ENCODE data around the gene MYL3. TPM values are rescaled to one million over a fixed set of nuclear protein-coding genes. Genes with fewer than 3 reads are reported as not detected.

The MYL3 gene
- total RNA-seq, 3 donors from 2014 or later (not counting 1 experiment from before 2014, with no cell fraction given) = not detected

GRCh38 chr3:46830801-46831200 is 32.4 kb downstream of the MYL3 start:
- 95% methylated on average over 2 of the region's 2 CpGs for WGBS (ENCODE audit: insufficient coverage)
- ATAC-seq = no peak
- no peaks in the 10 kb centered on the region for H3K9me3 Mint-ChIP-seq
- Histone ChIP-seq H3K4me1 (ENCODE audit: control insufficient read depth, insufficient read depth, low read length) (peaks cover 6% of the 10 kb centered on the region), H3K9me3 (ENCODE audit: control insufficient read depth, insufficient read depth, low read length) (no peaks in the 10 kb centered on the region), H3K27me3 (ENCODE audit: control insufficient read depth, insufficient read depth, low read length) (no peaks in the 10 kb centered on the region), H3K27ac (ENCODE audit: low read length) (no peak overlapping the region), H3K36me3 (ENCODE audit: control insufficient read depth, insufficient read depth, low read length) (no peaks in the 10 kb centered on the region), H3K4me3 (ENCODE audit: low read length) (no peak overlapping the region)
- DNase-seq = no peak
- peaks cover 23 to 35% of the 10 kb centered on the region in 2 donors for H3K4me1 Mint-ChIP-seq
- no peaks in the 10 kb centered on the region for H3K36me3 Mint-ChIP-seq
- no peaks in the 10 kb centered on the region for H3K27me3 Mint-ChIP-seq (ENCODE audit: low read depth in 2 of 2)
- TF ChIP-seq CTCF (IDR thresholded peaks at IDR 0.05) = no peak
- intact Hi-C loops (cut with micrococcal nuclease) = no loop called here
- H3K4me3 Mint-ChIP-seq = no peak overlapping the region
- H3K27ac Mint-ChIP-seq = peak overlapping the region in 1 of 2 donors; percentile 92

GRCh38 chr3:46829699-46830208 is 33.5 kb downstream of the MYL3 start:
- H3K36me3 ChIP-seq (ENCODE audit: control insufficient read depth, insufficient read depth, low read length) = no peaks in the 10 kb centered on the region
- H3K9me3 Mint-ChIP-seq = no peaks in the 10 kb centered on the region
- no peak for TF ChIP-seq CTCF (IDR thresholded peaks at IDR 0.05)
- peaks cover 6% of the 10 kb centered on the region for H3K4me1 ChIP-seq (ENCODE audit: control insufficient read depth, insufficient read depth, low read length)
- H3K4me1 Mint-ChIP-seq = peaks cover 23 to 35% of the 10 kb centered on the region in 2 donors
- H3K27me3 ChIP-seq (ENCODE audit: control insufficient read depth, insufficient read depth, low read length) = no peaks in the 10 kb centered on the region
- no peaks in the 10 kb centered on the region for H3K36me3 Mint-ChIP-seq
- H3K27me3 Mint-ChIP-seq (ENCODE audit: low read depth in 2 of 2) = no peaks in the 10 kb centered on the region
- H3K4me3 Mint-ChIP-seq = peak overlapping the region; percentile 17
- DNase-seq = peak; percentile 42 to 59
- peak overlapping the region; percentile 77 to 92 for H3K27ac Mint-ChIP-seq
- intact Hi-C loops (cut with micrococcal nuclease) = loop anchor here (2.0 kb wide), 1 partner anchor 15 kb away; no protein-coding TSS in a partner anchor
- peak overlapping the region; percentile 19 for H3K27ac ChIP-seq (ENCODE audit: low read length)
- H3K4me3 ChIP-seq (ENCODE audit: low read length) = no peak overlapping the region
- 56% methylated on average over 4 of the region's 4 CpGs for WGBS (ENCODE audit: insufficient coverage)
- ATAC-seq = peak; percentile 96 to 98 (median 96)
- no peaks in the 10 kb centered on the region for H3K9me3 ChIP-seq (ENCODE audit: control insufficient read depth, insufficient read depth, low read length)

- H3K27ac ChIP-seq (ENCODE audit: low read length) = no peak overlapping the region
- no peak for TF ChIP-seq CTCF (IDR thresholded peaks at IDR 0.05)
- H3K9me3 Mint-ChIP-seq = peaks cover 5 to 12% of the 10 kb centered on the region in 2 donors
- peaks cover 23 to 26% of the 10 kb centered on the region in 2 donors for H3K4me1 Mint-ChIP-seq
- H3K27me3 Mint-ChIP-seq (ENCODE audit: low read depth in 2 of 2) = no peaks in the 10 kb centered on the region
- H3K4me1 ChIP-seq (ENCODE audit: control insufficient read depth, insufficient read depth, low read length) = peaks cover 6% of the 10 kb centered on the region
- no peak for DNase-seq
- no peaks in the 10 kb centered on the region for H3K27me3 ChIP-seq (ENCODE audit: control insufficient read depth, insufficient read depth, low read length)
- H3K9me3 ChIP-seq (ENCODE audit: control insufficient read depth, insufficient read depth, low read length) = peaks cover 4% of the 10 kb centered on the region
- intact Hi-C loops (cut with micrococcal nuclease) = no loop called here
- no CpG with 5 or more reads among the region's 2 CpGs for WGBS (ENCODE audit: insufficient coverage)
- H3K27ac Mint-ChIP-seq = no peak overlapping the region
- H3K36me3 Mint-ChIP-seq = peaks cover 18% of the 10 kb centered on the region
- H3K4me3 ChIP-seq (ENCODE audit: low read length) = no peak overlapping the region
- ATAC-seq = no peak
- H3K4me3 Mint-ChIP-seq = no peak overlapping the region
- no peaks in the 10 kb centered on the region for H3K36me3 ChIP-seq (ENCODE audit: control insufficient read depth, insufficient read depth, low read length)
Observed at GRCh38 chr3:46825450-46825849, 37.8 kb downstream of the MYL3 start.

All from natural killer cell (primary cell).